ENCODE results near the gene PARP12. TPM values are rescaled to one million over a fixed set of nuclear protein-coding genes. Genes with fewer than 3 reads are reported as not detected.

PARP12 gene
- total RNA-seq, 4 donors from 2014 or later, result 37.4 to 46.9 (median 38.9) TPM

DNA sequence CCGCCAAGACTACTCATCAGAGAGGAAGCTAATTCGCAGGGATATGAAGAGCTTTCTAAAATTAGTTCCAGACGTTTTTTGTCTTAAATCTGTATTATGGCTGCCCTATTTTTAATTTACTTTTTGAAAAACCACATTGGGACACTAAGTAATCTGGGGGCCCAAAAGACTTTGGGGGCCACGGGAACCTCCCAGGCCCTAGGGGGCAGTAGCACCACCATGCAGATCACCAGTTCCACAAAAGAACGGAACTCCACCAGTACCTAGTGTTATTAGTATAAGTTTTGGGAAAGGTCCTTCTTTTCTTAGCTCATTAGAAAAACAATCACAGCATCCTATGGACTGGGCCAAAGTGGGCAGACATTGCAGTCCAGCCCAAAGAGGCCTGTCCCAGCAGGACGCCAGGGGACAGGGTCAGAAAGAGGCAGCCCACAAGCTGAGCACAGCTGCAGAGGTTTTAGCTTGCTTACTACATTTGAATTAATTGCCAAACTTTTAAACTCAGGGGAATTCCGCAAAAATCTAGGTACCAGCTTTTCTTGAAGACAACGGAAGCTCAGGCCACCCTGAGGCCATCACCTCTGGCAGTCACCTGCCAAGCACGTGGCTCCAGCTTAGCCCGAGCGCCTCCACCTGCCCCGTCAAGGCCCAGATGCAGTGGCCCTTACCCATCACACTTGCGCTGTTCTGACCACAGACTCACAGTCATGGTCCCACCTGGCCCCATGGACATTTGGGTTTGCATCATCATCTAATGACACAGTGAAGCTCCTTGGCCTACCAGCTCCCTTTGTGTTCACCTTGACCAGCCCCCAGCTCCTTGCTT is 74.8 kb downstream of the PARP12 start:
- WGBS, 2 donors, result 88 to 89% methylated on average over 13 of the region's 13 CpGs
- Histone ChIP-seq H3K36me3 (no peaks in the 10 kb centered on the region), H3K27me3 (no peaks in the 10 kb centered on the region), H3K9me3 (no peaks in the 10 kb centered on the region), H3K4me1 (no peaks in the 10 kb centered on the region), H3K27ac (no peak overlapping the region), H3K4me3 (replicated peaks in 1 of 3) (no peak overlapping the region)
- DNase-seq, result no peak
- TF ChIP-seq, protein P1, sequence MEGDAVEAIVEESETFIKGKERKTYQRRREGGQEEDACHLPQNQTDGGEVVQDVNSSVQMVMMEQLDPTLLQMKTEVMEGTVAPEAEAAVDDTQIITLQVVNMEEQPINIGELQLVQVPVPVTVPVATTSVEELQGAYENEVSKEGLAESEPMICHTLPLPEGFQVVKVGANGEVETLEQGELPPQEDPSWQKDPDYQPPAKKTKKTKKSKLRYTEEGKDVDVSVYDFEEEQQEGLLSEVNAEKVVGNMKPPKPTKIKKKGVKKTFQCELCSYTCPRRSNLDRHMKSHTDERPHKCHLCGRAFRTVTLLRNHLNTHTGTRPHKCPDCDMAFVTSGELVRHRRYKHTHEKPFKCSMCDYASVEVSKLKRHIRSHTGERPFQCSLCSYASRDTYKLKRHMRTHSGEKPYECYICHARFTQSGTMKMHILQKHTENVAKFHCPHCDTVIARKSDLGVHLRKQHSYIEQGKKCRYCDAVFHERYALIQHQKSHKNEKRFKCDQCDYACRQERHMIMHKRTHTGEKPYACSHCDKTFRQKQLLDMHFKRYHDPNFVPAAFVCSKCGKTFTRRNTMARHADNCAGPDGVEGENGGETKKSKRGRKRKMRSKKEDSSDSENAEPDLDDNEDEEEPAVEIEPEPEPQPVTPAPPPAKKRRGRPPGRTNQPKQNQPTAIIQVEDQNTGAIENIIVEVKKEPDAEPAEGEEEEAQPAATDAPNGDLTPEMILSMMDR (IDR thresholded peaks at IDR 0.05), result no peak
- no peak for TF ChIP-seq POLR2A (IDR thresholded peaks at IDR 0.05)
- intact Hi-C loops (cut with DNase I), result no loop called here

DNA sequence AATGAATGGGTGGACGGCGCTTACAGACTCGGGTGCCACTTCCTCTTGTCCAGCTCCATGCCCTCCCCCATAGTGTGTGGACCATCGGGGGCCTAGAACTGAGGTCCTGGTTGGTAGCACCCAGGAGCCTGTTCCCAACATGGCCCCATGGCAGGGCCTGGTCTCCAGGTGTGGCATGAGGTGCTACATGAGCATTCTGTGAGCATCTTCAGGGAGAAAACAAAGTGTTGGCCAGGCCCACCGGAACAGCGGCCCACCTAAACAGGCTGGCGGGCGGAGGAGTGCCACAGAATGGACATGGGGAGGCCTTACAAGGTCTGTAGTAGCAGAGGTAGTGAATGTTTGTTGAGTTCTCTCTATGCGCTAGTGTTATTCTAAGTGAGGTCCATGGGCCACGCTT is 76.9 kb downstream of the PARP12 start:
- H3K27me3 ChIP-seq, result no peaks in the 10 kb centered on the region
- no peaks in the 10 kb centered on the region for H3K36me3 ChIP-seq
- 77 to 93% methylated on average over 6 to 10 of the region's 10 CpGs for WGBS, 2 donors
- no peaks in the 10 kb centered on the region for H3K9me3 ChIP-seq
- intact Hi-C loops (cut with DNase I), result no loop called here
- H3K27ac ChIP-seq, result no peak overlapping the region
- no peak overlapping the region for H3K4me3 ChIP-seq (replicated peaks in 1 of 3)
- no peak for DNase-seq
- TF ChIP-seq POLR2A (IDR thresholded peaks at IDR 0.05), result no peak
- TF ChIP-seq, protein P1 (IDR thresholded peaks at IDR 0.05), result no peak
- H3K4me1 ChIP-seq, result no peaks in the 10 kb centered on the region

DNA sequence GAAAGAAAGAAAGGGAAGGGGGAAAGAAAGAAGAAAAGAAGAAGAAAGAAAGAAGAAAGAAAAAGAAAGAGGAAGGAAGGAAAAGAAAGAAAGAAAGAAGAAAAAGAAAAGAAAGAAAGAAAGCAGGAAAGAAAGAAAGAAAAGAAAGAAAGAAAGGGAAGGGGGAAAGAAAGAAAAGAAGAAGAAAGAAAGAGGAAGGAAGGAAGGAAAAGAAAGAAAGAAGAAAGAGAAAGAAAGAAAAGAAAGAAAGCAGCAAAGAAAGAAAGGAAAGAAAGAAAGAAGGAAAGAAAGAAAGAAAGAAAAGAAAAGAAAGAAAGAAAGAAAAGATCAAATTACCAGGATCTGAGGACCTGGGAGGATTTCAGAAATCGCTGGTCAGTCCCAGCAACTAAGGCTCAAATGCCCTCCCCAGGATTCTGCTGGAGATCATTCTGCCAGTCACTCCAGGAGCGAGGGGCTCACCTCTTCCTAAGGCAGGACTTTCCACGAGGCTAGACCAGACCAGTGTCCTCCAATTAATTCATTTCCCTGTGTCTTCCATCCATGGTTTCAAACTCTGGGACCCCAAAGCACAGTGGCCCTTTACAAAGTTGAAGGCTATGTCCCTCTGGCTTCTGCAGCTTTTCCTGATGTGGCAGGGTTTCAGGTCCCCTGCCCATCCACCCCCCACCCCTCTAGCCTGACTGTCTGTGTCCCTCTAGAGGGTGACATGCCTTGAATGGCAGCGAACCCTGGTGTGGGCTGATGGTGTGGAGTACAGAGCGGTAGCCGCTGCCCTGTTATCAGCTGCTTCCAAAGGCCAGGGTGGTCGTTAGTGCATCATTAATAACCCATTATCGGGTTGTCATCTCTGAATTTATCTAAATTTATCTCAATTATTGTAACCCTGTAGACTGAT is 77.9 kb downstream of the PARP12 start:
- intact Hi-C loops (cut with DNase I), result no loop called here
- Histone ChIP-seq H3K36me3 (no peaks in the 10 kb centered on the region), H3K27me3 (no peaks in the 10 kb centered on the region), H3K4me3 (replicated peaks in 1 of 3) (no peak overlapping the region), H3K9me3 (no peaks in the 10 kb centered on the region), H3K4me1 (no peaks in the 10 kb centered on the region), H3K27ac (no peak overlapping the region)
- WGBS, 2 donors, result 70 to 75% methylated on average over 7 to 8 of the region's 8 CpGs
- no peak for DNase-seq
- TF ChIP-seq POLR2A (IDR thresholded peaks at IDR 0.05), result no peak
- TF ChIP-seq, protein P1 (IDR thresholded peaks at IDR 0.05), result no peak

DNA sequence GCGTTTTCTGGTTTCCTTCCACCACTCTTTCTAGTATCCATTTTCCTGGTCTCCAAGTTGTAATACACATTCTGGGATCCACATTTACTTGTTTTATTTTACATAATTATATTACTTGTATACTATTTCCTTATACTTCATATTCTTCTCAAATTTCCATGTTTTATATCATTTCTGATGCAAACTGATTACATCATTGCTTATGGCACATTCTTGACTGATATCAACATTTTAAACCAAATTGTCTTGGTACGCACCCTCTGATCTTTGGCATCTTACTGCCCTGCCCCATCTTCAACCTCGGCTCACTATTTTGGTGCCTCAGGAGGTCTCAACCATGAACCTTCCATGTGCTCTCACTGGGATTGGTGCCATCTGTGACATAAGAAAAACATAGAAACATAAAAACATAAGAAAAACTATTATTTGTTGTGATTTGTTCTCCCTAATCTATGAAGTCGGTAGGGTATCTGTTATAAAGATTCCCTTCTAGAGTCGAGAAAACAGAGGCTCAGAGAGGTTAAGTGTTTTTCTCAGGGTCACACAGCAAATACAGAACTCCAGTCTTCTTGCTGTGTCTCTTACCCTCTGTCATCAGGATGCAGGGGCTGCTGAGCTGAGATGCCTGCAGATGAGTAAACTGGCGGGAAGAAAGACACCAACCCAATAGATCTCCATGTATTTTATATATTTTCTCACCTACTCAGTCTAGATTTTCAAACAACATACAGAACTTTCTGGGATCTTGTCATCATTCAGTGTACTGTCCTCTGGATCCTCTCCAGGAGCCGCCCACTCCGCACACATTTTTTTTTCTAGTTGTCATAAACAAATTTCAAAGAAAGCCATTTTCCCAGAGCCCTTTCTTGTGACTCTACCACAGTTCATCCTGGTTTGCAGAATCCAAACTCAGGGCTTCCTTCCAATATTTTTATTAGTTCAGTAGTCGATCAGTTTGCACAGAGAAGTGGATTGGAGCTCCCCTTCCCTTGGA is 79.5 kb downstream of the PARP12 start:
- no peaks in the 10 kb centered on the region for H3K27me3 ChIP-seq
- no peak for DNase-seq
- TF ChIP-seq POLR2A (IDR thresholded peaks at IDR 0.05), result no peak
- TF ChIP-seq, protein P1 (IDR thresholded peaks at IDR 0.05), result no peak
- no peaks in the 10 kb centered on the region for H3K9me3 ChIP-seq
- intact Hi-C loops (cut with DNase I), result no loop called here
- H3K4me1 ChIP-seq, result no peaks in the 10 kb centered on the region
- H3K4me3 ChIP-seq (replicated peaks in 1 of 3), result no peak overlapping the region
- H3K36me3 ChIP-seq, result no peaks in the 10 kb centered on the region
- no peak overlapping the region for H3K27ac ChIP-seq
- WGBS, 2 donors, result 79 to 81% methylated on average over 9 of the region's 9 CpGs

All from thyroid gland (tissue), 4 donors.